HEK293T (cell line): Measurements from ENCODE around the gene AKT3.

Experiments used
- ARNT ChIP-seq: fragments of 450-650 bp; IDR thresholded peaks from 2 replicates; pipeline ENCODE4 v1.6.1; 2017; ENCODE audit warnings: mild to moderate bottlenecking
- BHLHE40 ChIP-seq: fragments of 450-650 bp; IDR thresholded peaks from 2 replicates; pipeline ENCODE4 v1.6.1; 2016; ENCODE audit warnings: mild to moderate bottlenecking, moderate library complexity, borderline replicate concordance
- CTBP1 ChIP-seq: fragments of 450-650 bp; IDR thresholded peaks from 2 replicates; pipeline ENCODE4 v1.6.1; 2016; ENCODE audit warnings: borderline replicate concordance
- ELF4 ChIP-seq: fragments of 450-650 bp; IDR thresholded peaks from 2 replicates; pipeline ENCODE4 v1.6.1; 2017; ENCODE audit warnings: antibody characterized with exemption
- FOXA1 ChIP-seq: fragments of 450-650 bp; IDR thresholded peaks from 2 replicates; pipeline ENCODE4 v1.6.1; 2016; ENCODE audit warnings: mild to moderate bottlenecking
- FOXK2 ChIP-seq: fragments of 450-650 bp; IDR thresholded peaks from 2 replicates; pipeline ENCODE4 v1.6.1; 2016; ENCODE audit warnings: mild to moderate bottlenecking
- L3MBTL2 ChIP-seq: fragments of 450-650 bp; conservative IDR thresholded peaks from 2 replicates; pipeline ENCODE4 v1.6.1; 2016; ENCODE audit warnings: mild to moderate bottlenecking
- NFRKB ChIP-seq: fragments of 450-650 bp; IDR thresholded peaks from 2 replicates; pipeline ENCODE4 v1.6.1; 2016; ENCODE audit warnings: mild to moderate bottlenecking, moderate library complexity
- SP1 ChIP-seq: fragments of 450-650 bp; IDR thresholded peaks from 2 replicates; pipeline ENCODE4 v1.6.1; 2017
- SUZ12 ChIP-seq: fragments of 450-650 bp; IDR thresholded peaks from 2 replicates; pipeline ENCODE4 v1.6.1; 2016; ENCODE audit warnings: mild to moderate bottlenecking

DNA sequence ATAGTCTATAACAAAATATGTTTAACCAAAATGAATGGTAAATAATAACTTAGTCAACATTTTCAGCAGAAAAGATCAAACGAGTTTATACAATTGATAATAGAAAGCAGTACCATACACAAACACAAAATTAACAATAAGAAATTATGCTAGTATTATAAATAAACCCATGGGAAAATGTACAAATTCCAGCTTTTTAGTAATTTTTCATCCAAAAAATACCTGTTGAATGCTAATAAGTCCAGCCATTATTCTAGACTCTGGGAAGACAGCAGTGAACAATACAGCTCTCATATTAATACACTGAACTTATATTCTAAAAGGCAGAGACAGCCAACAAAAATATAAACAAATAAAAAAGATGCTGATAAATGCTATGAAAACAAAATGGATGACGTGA is 66.3 kb downstream of the AKT3 start:
- TF ChIP-seq SUZ12 (no peak), SP1 (no peak), NFRKB (no peak), BHLHE40 (no peak), CTBP1 (no peak), ELF4 (no peak), L3MBTL2 (no peak), ARNT (no peak), FOXK2 (no peak), FOXA1 (no peak)
